Measurements from ENCODE around the gene DMKN.

- TF ChIP-seq CTCF (IDR thresholded peaks at IDR 0.05; ENCODE audit: insufficient read depth, low read length, poor library complexity, severe bottlenecking) (no peak), EZH2phosphoT487 (conservative IDR thresholded peaks at IDR 0.05; ENCODE audit: low read length) (no peak)
Observed at GRCh38 chr19:35533822-35534392, 20.5 kb upstream of the DMKN start.

All from SU-DHL-6 (cell line).